ENCODE results near the gene USP43. TPM values are rescaled to one million over a fixed set of nuclear protein-coding genes. Genes with fewer than 3 reads are reported as not detected.

USP43 gene
- polyA plus RNA-seq, 1 donor from 2014 or later: 0.53 TPM

DNA sequence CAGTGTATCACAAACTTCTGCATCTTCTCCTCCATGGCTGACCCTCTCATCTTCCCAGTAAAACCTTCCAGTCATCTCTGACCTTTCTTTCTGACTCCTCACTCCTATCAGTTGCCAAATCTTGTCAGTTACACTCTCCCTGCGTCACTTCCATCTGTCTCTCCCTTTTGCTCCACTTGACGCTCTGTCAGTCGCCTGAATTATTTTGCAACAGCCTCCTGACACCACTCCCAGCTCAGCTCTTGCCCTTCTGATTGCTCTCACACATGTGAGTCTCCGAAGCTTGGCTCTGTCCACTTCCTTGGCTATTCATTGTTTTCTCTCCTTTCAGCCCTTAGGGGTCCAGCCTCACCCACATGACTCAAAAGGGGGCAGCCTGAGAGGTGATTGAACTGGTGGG, 118.3 kb downstream of the USP43 start:
- Histone ChIP-seq H4K20me1 (ENCODE audit: insufficient read depth) (no peaks in the 10 kb centered on the region), H3K27ac (ENCODE audit: low read length) (no peak overlapping the region), H3K36me3 (ENCODE audit: insufficient read depth, low read length) (no peaks in the 10 kb centered on the region), H2AFZ (ENCODE audit: low read depth, low read length) (no peak overlapping the region), H3K27me3 (ENCODE audit: insufficient read depth, low read depth, low read length) (no peaks in the 10 kb centered on the region), H3K9ac (ENCODE audit: low read length) (no peak overlapping the region), H3K9me3 (ENCODE audit: low read length) (no peaks in the 10 kb centered on the region), H3K9me2 (ENCODE audit: insufficient read depth, low read length) (no peaks in the 10 kb centered on the region), H3K4me2 (ENCODE audit: low read length) (no peak overlapping the region), H3K79me2 (replicated peaks; ENCODE audit: insufficient read depth, low read length) (no peaks in the 10 kb centered on the region), H3K4me3 (ENCODE audit: low read length) (no peak overlapping the region), H3F3A (ENCODE audit: insufficient read depth, low read length, poor library complexity, severe bottlenecking) (no peaks in the 10 kb centered on the region)
- TF ChIP-seq POLR2AphosphoS5 (IDR thresholded peaks at IDR 0.05) (no peak), SMC3 (conservative IDR thresholded peaks at IDR 0.05; ENCODE audit: poor library complexity) (no peak), MXI1 (conservative IDR thresholded peaks at IDR 0.05; ENCODE audit: poor library complexity, severe bottlenecking) (no peak), EZH2 (IDR thresholded peaks at IDR 0.05; ENCODE audit: borderline replicate concordance, insufficient read depth, low read length, poor library complexity, severe bottlenecking) (no peak), EP300 (conservative IDR thresholded peaks at IDR 0.05; ENCODE audit: poor library complexity, severe bottlenecking) (no peak), TAF1 (IDR thresholded peaks at IDR 0.05; ENCODE audit: low read depth) (no peak), RAD21 (conservative IDR thresholded peaks at IDR 0.05) (no peak)
- TF ChIP-seq, protein P1, sequence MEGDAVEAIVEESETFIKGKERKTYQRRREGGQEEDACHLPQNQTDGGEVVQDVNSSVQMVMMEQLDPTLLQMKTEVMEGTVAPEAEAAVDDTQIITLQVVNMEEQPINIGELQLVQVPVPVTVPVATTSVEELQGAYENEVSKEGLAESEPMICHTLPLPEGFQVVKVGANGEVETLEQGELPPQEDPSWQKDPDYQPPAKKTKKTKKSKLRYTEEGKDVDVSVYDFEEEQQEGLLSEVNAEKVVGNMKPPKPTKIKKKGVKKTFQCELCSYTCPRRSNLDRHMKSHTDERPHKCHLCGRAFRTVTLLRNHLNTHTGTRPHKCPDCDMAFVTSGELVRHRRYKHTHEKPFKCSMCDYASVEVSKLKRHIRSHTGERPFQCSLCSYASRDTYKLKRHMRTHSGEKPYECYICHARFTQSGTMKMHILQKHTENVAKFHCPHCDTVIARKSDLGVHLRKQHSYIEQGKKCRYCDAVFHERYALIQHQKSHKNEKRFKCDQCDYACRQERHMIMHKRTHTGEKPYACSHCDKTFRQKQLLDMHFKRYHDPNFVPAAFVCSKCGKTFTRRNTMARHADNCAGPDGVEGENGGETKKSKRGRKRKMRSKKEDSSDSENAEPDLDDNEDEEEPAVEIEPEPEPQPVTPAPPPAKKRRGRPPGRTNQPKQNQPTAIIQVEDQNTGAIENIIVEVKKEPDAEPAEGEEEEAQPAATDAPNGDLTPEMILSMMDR (IDR thresholded peaks at IDR 0.05; ENCODE audit: poor library complexity, severe bottlenecking): no peak
- TF ChIP-seq, protein P2, sequence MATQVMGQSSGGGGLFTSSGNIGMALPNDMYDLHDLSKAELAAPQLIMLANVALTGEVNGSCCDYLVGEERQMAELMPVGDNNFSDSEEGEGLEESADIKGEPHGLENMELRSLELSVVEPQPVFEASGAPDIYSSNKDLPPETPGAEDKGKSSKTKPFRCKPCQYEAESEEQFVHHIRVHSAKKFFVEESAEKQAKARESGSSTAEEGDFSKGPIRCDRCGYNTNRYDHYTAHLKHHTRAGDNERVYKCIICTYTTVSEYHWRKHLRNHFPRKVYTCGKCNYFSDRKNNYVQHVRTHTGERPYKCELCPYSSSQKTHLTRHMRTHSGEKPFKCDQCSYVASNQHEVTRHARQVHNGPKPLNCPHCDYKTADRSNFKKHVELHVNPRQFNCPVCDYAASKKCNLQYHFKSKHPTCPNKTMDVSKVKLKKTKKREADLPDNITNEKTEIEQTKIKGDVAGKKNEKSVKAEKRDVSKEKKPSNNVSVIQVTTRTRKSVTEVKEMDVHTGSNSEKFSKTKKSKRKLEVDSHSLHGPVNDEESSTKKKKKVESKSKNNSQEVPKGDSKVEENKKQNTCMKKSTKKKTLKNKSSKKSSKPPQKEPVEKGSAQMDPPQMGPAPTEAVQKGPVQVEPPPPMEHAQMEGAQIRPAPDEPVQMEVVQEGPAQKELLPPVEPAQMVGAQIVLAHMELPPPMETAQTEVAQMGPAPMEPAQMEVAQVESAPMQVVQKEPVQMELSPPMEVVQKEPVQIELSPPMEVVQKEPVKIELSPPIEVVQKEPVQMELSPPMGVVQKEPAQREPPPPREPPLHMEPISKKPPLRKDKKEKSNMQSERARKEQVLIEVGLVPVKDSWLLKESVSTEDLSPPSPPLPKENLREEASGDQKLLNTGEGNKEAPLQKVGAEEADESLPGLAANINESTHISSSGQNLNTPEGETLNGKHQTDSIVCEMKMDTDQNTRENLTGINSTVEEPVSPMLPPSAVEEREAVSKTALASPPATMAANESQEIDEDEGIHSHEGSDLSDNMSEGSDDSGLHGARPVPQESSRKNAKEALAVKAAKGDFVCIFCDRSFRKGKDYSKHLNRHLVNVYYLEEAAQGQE (IDR thresholded peaks at IDR 0.05; ENCODE audit: borderline replicate concordance): no peak

DNA sequence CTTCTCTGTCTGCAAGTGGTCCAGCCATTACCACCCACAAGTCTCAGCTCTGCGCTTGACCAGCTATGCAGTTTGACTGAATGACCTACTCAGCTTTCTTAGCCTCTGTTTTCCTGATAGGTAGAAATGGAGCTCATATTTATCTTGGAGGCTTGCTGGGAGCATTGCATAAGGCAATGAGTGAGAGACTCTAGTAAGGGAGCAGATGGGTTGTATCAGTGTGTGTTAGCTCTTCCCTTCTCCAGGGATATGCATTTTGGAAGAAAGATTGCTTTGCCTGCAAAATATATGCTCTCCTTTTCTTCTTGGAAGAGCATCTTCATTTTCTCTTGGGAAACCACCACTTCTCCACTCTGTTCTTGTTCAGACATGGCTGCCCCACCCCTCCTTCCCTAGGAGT, 120.0 kb downstream of the USP43 start:
- no peaks in the 10 kb centered on the region for H3K9me3 ChIP-seq (ENCODE audit: low read length)
- no peak overlapping the region for H3K27ac ChIP-seq (ENCODE audit: low read length)
- H4K20me1 ChIP-seq (ENCODE audit: insufficient read depth): no peaks in the 10 kb centered on the region
- H3K9me2 ChIP-seq (ENCODE audit: insufficient read depth, low read length): no peaks in the 10 kb centered on the region
- no peak overlapping the region for H3K4me2 ChIP-seq (ENCODE audit: low read length)
- TF ChIP-seq RAD21 (conservative IDR thresholded peaks at IDR 0.05) (no peak), EZH2 (IDR thresholded peaks at IDR 0.05; ENCODE audit: borderline replicate concordance, insufficient read depth, low read length, poor library complexity, severe bottlenecking) (no peak), POLR2AphosphoS5 (IDR thresholded peaks at IDR 0.05) (no peak), MXI1 (conservative IDR thresholded peaks at IDR 0.05; ENCODE audit: poor library complexity, severe bottlenecking) (no peak), TAF1 (IDR thresholded peaks at IDR 0.05; ENCODE audit: low read depth) (no peak), EP300 (conservative IDR thresholded peaks at IDR 0.05; ENCODE audit: poor library complexity, severe bottlenecking) (no peak), SMC3 (conservative IDR thresholded peaks at IDR 0.05; ENCODE audit: poor library complexity) (no peak)
- TF ChIP-seq, protein P2 (IDR thresholded peaks at IDR 0.05; ENCODE audit: borderline replicate concordance): no peak
- TF ChIP-seq, protein P1 (IDR thresholded peaks at IDR 0.05; ENCODE audit: poor library complexity, severe bottlenecking): no peak
- no peaks in the 10 kb centered on the region for H3F3A ChIP-seq (ENCODE audit: insufficient read depth, low read length, poor library complexity, severe bottlenecking)
- H3K9ac ChIP-seq (ENCODE audit: low read length): no peak overlapping the region
- no peaks in the 10 kb centered on the region for H3K79me2 ChIP-seq (replicated peaks; ENCODE audit: insufficient read depth, low read length)
- no peaks in the 10 kb centered on the region for H3K27me3 ChIP-seq (ENCODE audit: insufficient read depth, low read depth, low read length)
- no peaks in the 10 kb centered on the region for H3K36me3 ChIP-seq (ENCODE audit: insufficient read depth, low read length)
- H2AFZ ChIP-seq (ENCODE audit: low read depth, low read length): no peak overlapping the region
- H3K4me3 ChIP-seq (ENCODE audit: low read length): no peak overlapping the region
